ENCODE results near the gene GTF2IRD1.

- no peak for TF ChIP-seq AHDC1 (CRISPR knock-in tag; IDR thresholded peaks at IDR 0.05; ENCODE audit: borderline replicate concordance)
- TF ChIP-seq, protein P1, sequence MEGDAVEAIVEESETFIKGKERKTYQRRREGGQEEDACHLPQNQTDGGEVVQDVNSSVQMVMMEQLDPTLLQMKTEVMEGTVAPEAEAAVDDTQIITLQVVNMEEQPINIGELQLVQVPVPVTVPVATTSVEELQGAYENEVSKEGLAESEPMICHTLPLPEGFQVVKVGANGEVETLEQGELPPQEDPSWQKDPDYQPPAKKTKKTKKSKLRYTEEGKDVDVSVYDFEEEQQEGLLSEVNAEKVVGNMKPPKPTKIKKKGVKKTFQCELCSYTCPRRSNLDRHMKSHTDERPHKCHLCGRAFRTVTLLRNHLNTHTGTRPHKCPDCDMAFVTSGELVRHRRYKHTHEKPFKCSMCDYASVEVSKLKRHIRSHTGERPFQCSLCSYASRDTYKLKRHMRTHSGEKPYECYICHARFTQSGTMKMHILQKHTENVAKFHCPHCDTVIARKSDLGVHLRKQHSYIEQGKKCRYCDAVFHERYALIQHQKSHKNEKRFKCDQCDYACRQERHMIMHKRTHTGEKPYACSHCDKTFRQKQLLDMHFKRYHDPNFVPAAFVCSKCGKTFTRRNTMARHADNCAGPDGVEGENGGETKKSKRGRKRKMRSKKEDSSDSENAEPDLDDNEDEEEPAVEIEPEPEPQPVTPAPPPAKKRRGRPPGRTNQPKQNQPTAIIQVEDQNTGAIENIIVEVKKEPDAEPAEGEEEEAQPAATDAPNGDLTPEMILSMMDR (CRISPR knock-in tag; IDR thresholded peaks at IDR 0.05) = no peak
- TF ChIP-seq U2AF1 (optimal IDR thresholded peaks at IDR 0.05; ENCODE audit: low read depth, low read length) = no peak
- no peak for TF ChIP-seq ZNF3 (CRISPR knock-in tag; IDR thresholded peaks at IDR 0.05)
- TF ChIP-seq SETDB1 (CRISPR knock-in tag; IDR thresholded peaks at IDR 0.05; ENCODE audit: borderline replicate concordance) = no peak
- TF ChIP-seq ERF (CRISPR knock-in tag; IDR thresholded peaks at IDR 0.05) = no peak
- TF ChIP-seq SNRNP70 (IDR thresholded peaks at IDR 0.05; ENCODE audit: low read depth, low read length) = no peak
- TF ChIP-seq SRSF9 (IDR thresholded peaks at IDR 0.05; ENCODE audit: borderline replicate concordance, insufficient read depth, low read depth, low read length, poor library complexity, severe bottlenecking) = no peak
- TF ChIP-seq, protein P2, sequence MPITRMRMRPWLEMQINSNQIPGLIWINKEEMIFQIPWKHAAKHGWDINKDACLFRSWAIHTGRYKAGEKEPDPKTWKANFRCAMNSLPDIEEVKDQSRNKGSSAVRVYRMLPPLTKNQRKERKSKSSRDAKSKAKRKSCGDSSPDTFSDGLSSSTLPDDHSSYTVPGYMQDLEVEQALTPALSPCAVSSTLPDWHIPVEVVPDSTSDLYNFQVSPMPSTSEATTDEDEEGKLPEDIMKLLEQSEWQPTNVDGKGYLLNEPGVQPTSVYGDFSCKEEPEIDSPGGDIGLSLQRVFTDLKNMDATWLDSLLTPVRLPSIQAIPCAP (CRISPR knock-in tag; IDR thresholded peaks at IDR 0.05; ENCODE audit: low read depth) = no peak
- TF ChIP-seq HMG20A (CRISPR knock-in tag; IDR thresholded peaks at IDR 0.05; ENCODE audit: borderline replicate concordance) = no peak
- no peak for TF ChIP-seq FOXM1 (CRISPR knock-in tag; IDR thresholded peaks at IDR 0.05)
- no peak for TF ChIP-seq ZNF790 (CRISPR knock-in tag; IDR thresholded peaks at IDR 0.05; ENCODE audit: borderline replicate concordance)
- no peak for TF ChIP-seq MZF1 (CRISPR knock-in tag; IDR thresholded peaks at IDR 0.05; ENCODE audit: borderline replicate concordance)
These were observed 68.1 kb downstream of the GTF2IRD1 start for GRCh38 chr7:74521855-74522254.
